GM12878 (cell line): Measurements from ENCODE around the gene TRIM56. TPM values are rescaled to one million over a fixed set of nuclear protein-coding genes. Genes with fewer than 3 reads are reported as not detected.
A peak's percentile ranks its signal among the peaks of the same experiment; 100 is the strongest.

ENCODE experiments used
- CREM ChIP-seq: IDR thresholded peaks from 2 replicates; pipeline ENCODE4 v1.6.1; 2014; ENCODE audit warnings: antibody characterized with exemption, low read depth
- CTCF ChIP-seq, 3 experiments: IDR thresholded peaks in 2 of 3; conservative IDR thresholded peaks in 1 of 3; 2 replicates each; pipeline ENCODE4 v1.5.1; 2011; ENCODE audit warnings: low read depth in 3 of 3, low read length in 3 of 3, mild to moderate bottlenecking in 3 of 3, control low read depth in 2 of 3, moderate library complexity in 2 of 3, inconsistent platforms in 1 of 3, mixed read lengths in 1 of 3; ENCODE audit not compliant: control insufficient read depth in 2 of 3, insufficient read depth in 1 of 3; ENCODE audit errors: extremely low read depth in 1 of 3
- E2F4 ChIP-seq: IDR thresholded peaks from 2 replicates; pipeline ENCODE4 v1.6.1; 2012; ENCODE audit warnings: low read depth, low read length, improper control_type of control experiment
- ETV6 ChIP-seq, 2 experiments: fragments of 450-650 bp in 1 of 2; IDR thresholded peaks in 1 of 2; conservative IDR thresholded peaks in 1 of 2; 2 replicates each; pipeline ENCODE4 v1.6.1; 2014; ENCODE audit warnings: antibody characterized with exemption in 1 of 2, borderline replicate concordance in 1 of 2, low read depth in 1 of 2, mild to moderate bottlenecking in 1 of 2, moderate library complexity in 1 of 2
- FOXK2 ChIP-seq: fragments of 450-650 bp; IDR thresholded peaks from 2 replicates; pipeline ENCODE4 v1.6.1; 2017; ENCODE audit warnings: mild to moderate bottlenecking, moderate library complexity
- GATAD2B ChIP-seq: fragments of 450-650 bp; conservative IDR thresholded peaks from 2 replicates; pipeline ENCODE4 v1.6.1; 2017; ENCODE audit warnings: low read depth, mild to moderate bottlenecking, moderate library complexity
- HDAC2 ChIP-seq: fragments of 200-600 bp; sonication (generic); IDR thresholded peaks from 2 replicates; pipeline ENCODE4 v1.6.1; 2017
- HSF1 ChIP-seq: fragments of 150-350 bp; IDR thresholded peaks from 2 replicates; pipeline ENCODE4 v1.6.1; 2014; ENCODE audit warnings: mild to moderate bottlenecking, low read depth, low read length
- KAT2A ChIP-seq: conservative IDR thresholded peaks from 2 replicates; pipeline ENCODE4 v1.6.1; 2011; ENCODE audit warnings: low read depth, low read length; ENCODE audit not compliant: control insufficient read depth
- KLF5 ChIP-seq: fragments of 450-650 bp; IDR thresholded peaks from 2 replicates; pipeline ENCODE4 v1.6.1; 2014; ENCODE audit warnings: mild to moderate bottlenecking; ENCODE audit not compliant: partially characterized antibody
- MTA2 ChIP-seq: fragments of 450-650 bp; IDR thresholded peaks from 2 replicates; pipeline ENCODE4 v1.6.1; 2016; ENCODE audit warnings: low read depth, mild to moderate bottlenecking, moderate library complexity
- NR2C2 ChIP-seq: IDR thresholded peaks from 2 replicates; pipeline ENCODE4 v1.6.1; 2011; ENCODE audit warnings: borderline replicate concordance, low read depth; ENCODE audit not compliant: control insufficient read depth, insufficient read length
- PML ChIP-seq: IDR thresholded peaks from 2 replicates; pipeline ENCODE4 v1.6.1; 2012; ENCODE audit warnings: low read length, inconsistent platforms
- SMAD1 ChIP-seq: fragments of 450-650 bp; IDR thresholded peaks from 2 replicates; pipeline ENCODE4 v1.6.1; 2018; ENCODE audit warnings: mild to moderate bottlenecking, low read depth; ENCODE audit not compliant: partially characterized antibody
- SMARCA5 ChIP-seq: fragments of 450-650 bp; IDR thresholded peaks from 2 replicates; pipeline ENCODE4 v1.6.1; 2017; ENCODE audit warnings: mild to moderate bottlenecking
- ZBED1 ChIP-seq: IDR thresholded peaks from 2 replicates; pipeline ENCODE4 v1.6.1; 2016; ENCODE audit warnings: borderline replicate concordance
- ZBTB33 ChIP-seq: fragments of 450-650 bp; IDR thresholded peaks from 2 replicates; pipeline ENCODE4 v1.6.1; 2017; ENCODE audit warnings: mild to moderate bottlenecking
- ZNF217 ChIP-seq: fragments of 450-650 bp; IDR thresholded peaks from 2 replicates; pipeline ENCODE4 v1.6.1; 2017; ENCODE audit warnings: antibody characterized with exemption, mild to moderate bottlenecking
- polyA plus RNA-seq, 11 experiments: library from polyadenylated mRNA; depleted of rRNA in 4 of 11; unstranded in 6 of 11; stranded (reverse) in 5 of 11; fragments of >200 nt; fragmentation: Nextera tagmentation in 4 of 11; fragmentation: Illumina TruSeq in 1 of 11; extraction: Ambion mirVana in 4 of 11; extraction: Trizol in 1 of 11; gene quantifications; 1 replicate in 1 of 11; 2 replicates in 10 of 11; pipeline versions ENCODE4 v1.2.1 to v1.2.3, GENCODE V29; 2011 to 2016; ENCODE audit warnings: inconsistent platforms in 2 of 11, missing spikeins in 2 of 11, low read depth in 1 of 11
- total RNA-seq, 4 experiments: library from RNA; depleted of rRNA in 3 of 4; stranded (reverse); fragments of >200 nt in 3 of 4; fragmentation: Illumina TruSeq in 1 of 4; extraction: Trizol in 1 of 4; gene quantifications; 2 replicates each; pipeline versions ENCODE4 v1.2.1 to v1.2.3, GENCODE V29; 2013 to 2021
- TF ChIP-seq, protein P1 (sequence below): IDR thresholded peaks from 2 replicates; pipeline ENCODE4 v1.6.1; 2012; ENCODE audit warnings: low read depth, low read length, improper control_type of control experiment
- TF ChIP-seq, protein P2 (sequence below): fragments of 450-650 bp; IDR thresholded peaks from 2 replicates; pipeline ENCODE4 v1.6.1; 2017; ENCODE audit warnings: mild to moderate bottlenecking, low read depth, inconsistent platforms; ENCODE audit not compliant: poor library complexity, severe bottlenecking

The TRIM56 gene
- total and polyA plus RNA-seq, 10 of the 15 experiments (the other 5 are each of a cell fraction or from before 2014, with no cell fraction given): 3.2 to 37.5 (median 11.8) TPM

DNA sequence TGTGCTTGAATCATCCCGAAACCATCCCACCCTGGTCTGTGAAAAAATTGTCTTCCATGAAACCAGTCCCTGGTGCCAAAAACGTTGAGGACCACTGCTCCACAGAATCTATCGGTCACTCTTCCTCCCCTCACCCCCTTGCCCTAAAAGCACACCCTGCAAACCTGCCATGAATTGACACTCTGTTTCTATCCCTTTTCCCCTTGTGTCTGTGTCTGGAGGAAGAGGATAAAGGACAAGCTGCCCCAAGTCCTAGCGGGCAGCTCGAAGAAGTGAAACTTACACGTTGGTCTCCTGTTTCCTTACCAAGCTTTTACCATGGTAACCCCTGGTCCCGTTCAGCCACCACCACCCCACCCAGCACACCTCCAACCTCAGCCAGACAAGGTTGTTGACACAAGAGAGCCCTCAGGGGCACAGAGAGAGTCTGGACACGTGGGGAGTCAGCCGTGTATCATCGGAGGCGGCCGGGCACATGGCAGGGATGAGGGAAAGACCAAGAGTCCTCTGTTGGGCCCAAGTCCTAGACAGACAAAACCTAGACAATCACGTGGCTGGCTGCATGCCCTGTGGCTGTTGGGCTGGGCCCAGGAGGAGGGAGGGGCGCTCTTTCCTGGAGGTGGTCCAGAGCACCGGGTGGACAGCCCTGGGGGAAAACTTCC, 40.8 kb downstream of the TRIM56 start (continued):
- peak; percentile 47; the same call in 1 of the 2 replicates for TF ChIP-seq FOXK2
- 0 out of 2 replicates have a peak, but pooled peaks have one; percentile 25 for TF ChIP-seq MTA2
- no peak for TF ChIP-seq HSF1
- TF ChIP-seq, protein P1, sequence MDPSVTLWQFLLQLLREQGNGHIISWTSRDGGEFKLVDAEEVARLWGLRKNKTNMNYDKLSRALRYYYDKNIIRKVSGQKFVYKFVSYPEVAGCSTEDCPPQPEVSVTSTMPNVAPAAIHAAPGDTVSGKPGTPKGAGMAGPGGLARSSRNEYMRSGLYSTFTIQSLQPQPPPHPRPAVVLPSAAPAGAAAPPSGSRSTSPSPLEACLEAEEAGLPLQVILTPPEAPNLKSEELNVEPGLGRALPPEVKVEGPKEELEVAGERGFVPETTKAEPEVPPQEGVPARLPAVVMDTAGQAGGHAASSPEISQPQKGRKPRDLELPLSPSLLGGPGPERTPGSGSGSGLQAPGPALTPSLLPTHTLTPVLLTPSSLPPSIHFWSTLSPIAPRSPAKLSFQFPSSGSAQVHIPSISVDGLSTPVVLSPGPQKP: no peak
- no peak for TF ChIP-seq ZNF217
- TF ChIP-seq SMARCA5: no peak; the same call in 1 of the 2 replicates
- no peak for TF ChIP-seq ZBTB33
- no peak for TF ChIP-seq NR2C2
- TF ChIP-seq E2F4: no peak
- TF ChIP-seq GATAD2B: peak; percentile 38
- no peak for TF ChIP-seq HDAC2
- TF ChIP-seq SMAD1: no peak
- TF ChIP-seq KAT2A: no peak
- TF ChIP-seq CREM: no peak
- TF ChIP-seq CTCF (IDR thresholded peaks at IDR 0.05 in 2 of 3, conservative IDR thresholded peaks at IDR 0.05 in 1 of 3; ENCODE audit: control insufficient read depth in 2 of 3, extremely low read depth in 1 of 3, insufficient read depth in 1 of 3, low read depth in 3 of 3, low read length in 3 of 3): 0 out of 6 replicates have a peak, but pooled peaks of 1 of the 3 experiments have one; percentile 3
- no peak for TF ChIP-seq PML
- TF ChIP-seq ETV6 (conservative IDR thresholded peaks at IDR 0.05 in 1 of 2, IDR thresholded peaks at IDR 0.05 in 1 of 2; ENCODE audit: borderline replicate concordance in 1 of 2, low read depth in 1 of 2): peak in 1 of 2 experiments; percentile 13; a peak in 1 of 4 replicates
- no peak for TF ChIP-seq KLF5
- TF ChIP-seq, protein P2, sequence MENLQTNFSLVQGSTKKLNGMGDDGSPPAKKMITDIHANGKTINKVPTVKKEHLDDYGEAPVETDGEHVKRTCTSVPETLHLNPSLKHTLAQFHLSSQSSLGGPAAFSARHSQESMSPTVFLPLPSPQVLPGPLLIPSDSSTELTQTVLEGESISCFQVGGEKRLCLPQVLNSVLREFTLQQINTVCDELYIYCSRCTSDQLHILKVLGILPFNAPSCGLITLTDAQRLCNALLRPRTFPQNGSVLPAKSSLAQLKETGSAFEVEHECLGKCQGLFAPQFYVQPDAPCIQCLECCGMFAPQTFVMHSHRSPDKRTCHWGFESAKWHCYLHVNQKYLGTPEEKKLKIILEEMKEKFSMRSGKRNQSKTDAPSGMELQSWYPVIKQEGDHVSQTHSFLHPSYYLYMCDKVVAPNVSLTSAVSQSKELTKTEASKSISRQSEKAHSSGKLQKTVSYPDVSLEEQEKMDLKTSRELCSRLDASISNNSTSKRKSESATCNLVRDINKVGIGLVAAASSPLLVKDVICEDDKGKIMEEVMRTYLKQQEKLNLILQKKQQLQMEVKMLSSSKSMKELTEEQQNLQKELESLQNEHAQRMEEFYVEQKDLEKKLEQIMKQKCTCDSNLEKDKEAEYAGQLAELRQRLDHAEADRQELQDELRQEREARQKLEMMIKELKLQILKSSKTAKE: peak; percentile 27
- TF ChIP-seq ZBED1: no peak
